Activated CD8-positive, alpha-beta memory T cell treated with anti-CD3 and anti-CD28 coated beads, Interleukin-2, amount 50 U/mL, for 48 hours (primary cell): ENCODE results near the gene OR13J1.
A peak's percentile ranks its signal among the peaks of the same experiment; 100 is the strongest.

Source experiments
- DNase-seq: peaks from one replicate; pipeline ENCODE4 v3.0.0-alpha.2; 2020

OR13J1 gene

GRCh38 chr9:35829084-35829763 is 41.0 kb downstream of the OR13J1 start, which contains the start of gene TMEM8B:
TMEM8B (plus strand) TSS chr9:35829228; CDS start chr9:35829448, 220 bp downstream.
- peak; percentile 96 for DNase-seq

- DNase-seq, result peak; percentile 71
Measured at GRCh38 chr9:35828716-35829083, 41.5 kb downstream of the OR13J1 start, which contains the start of gene FAM221B. FAM221B (minus strand) TSS chr9:35828732; CDS start chr9:35826161, 2,571 bp downstream.

- no peak for DNase-seq
Measured at GRCh38 chr9:35827486-35827885, 42.7 kb downstream of the OR13J1 start.

GRCh38 chr9:35826071-35826701 is 44.0 kb downstream of the OR13J1 start:
- DNase-seq, result no peak

GRCh38 chr9:35822926-35823325 is 47.3 kb downstream of the OR13J1 start:
- DNase-seq, result no peak

DNA sequence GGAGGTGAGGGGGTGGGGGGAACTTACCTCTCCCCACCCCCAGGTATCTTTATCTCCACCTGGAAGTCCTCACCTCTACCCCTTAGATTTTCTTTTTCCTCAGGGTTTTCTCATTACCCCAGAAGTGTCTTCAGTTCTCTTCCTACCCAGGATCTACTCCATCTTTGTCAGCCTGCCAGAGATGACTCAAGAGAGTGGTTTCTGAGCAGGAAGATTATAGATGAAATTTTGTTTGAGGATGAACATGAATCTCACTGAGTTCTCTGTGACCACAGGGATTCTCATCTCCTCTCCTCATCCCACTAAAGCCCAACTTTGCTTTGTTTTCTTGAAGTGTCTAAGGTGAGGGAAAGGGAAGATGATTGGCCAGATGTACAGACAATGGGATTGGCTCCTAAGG is 50.1 kb downstream of the OR13J1 start:
- DNase-seq, result no peak
